B cell (primary cell): ENCODE results near the gene PRELID2. TPM values are rescaled to one million over a fixed set of nuclear protein-coding genes. Genes with fewer than 3 reads are reported as not detected.

ENCODE experiments used
- ATAC-seq: fragments of 200-7000 bp; cut with Tn5 transposase; one replicate; pipeline ENCODE4 v1.10.0; 2021; ENCODE audit warnings: low read depth, mild to moderate bottlenecking, moderate number of reproducible peaks, moderate library complexity
- CTCF ChIA-PET: fragments of 350-600 bp; sonication (Branson Sonifier 250); formaldehyde crosslinking; loops from one replicate; lab custom pipeline; 2021; ENCODE audit warnings: antibody characterized with exemption, inconsistent platforms; lab: Charles Lee
- POLR2A ChIA-PET: fragments of 350-600 bp; sonication (Branson Sonifier 250); formaldehyde crosslinking; loops from one replicate; lab custom pipeline; 2021; ENCODE audit warnings: antibody characterized with exemption; lab: Charles Lee
- DNase-seq: peaks from one replicate; pipeline ENCODE4 v3.0.0; 2013
- H2AFZ ChIP-seq: 2 replicates; pipeline ENCODE4 v1.6.1; 2012; ENCODE audit warnings: mild to moderate bottlenecking, low read depth, low read length; ENCODE audit not compliant: insufficient read depth, poor library complexity, severe bottlenecking
- H3K27ac ChIP-seq, 2 donors: 1 replicate in 1 of 2; 2 replicates in 1 of 2; pipeline ENCODE4 v1.5.1; 2012 to 2013; ENCODE audit warnings: low read length in 2 of 2, mild to moderate bottlenecking in 2 of 2, moderate library complexity in 1 of 2
- H3K27me3 ChIP-seq, 4 experiments: fragments of 200-600 bp in 1 of 4; sonication (generic) in 1 of 4; replicated peaks in 1 of 4; 1 replicate in 2 of 4; 2 replicates in 2 of 4; pipeline versions ENCODE4 v1.6.1 to v1.7.0; 2013 to 2016; ENCODE audit warnings: low read length in 3 of 4, mild to moderate bottlenecking in 2 of 4, mixed read lengths in 1 of 4, moderate library complexity in 1 of 4; ENCODE audit not compliant: insufficient read depth in 4 of 4, control insufficient read depth in 3 of 4; ENCODE audit errors: control extremely low read depth in 1 of 4
- H3K36me3 ChIP-seq, 2 experiments: replicated peaks in 1 of 2; 1 replicate in 1 of 2; 2 replicates in 1 of 2; pipeline versions ENCODE4 v1.6.1 to v1.7.1; 2013; ENCODE audit warnings: low read length in 1 of 2; ENCODE audit not compliant: insufficient read depth in 2 of 2, control insufficient read depth in 1 of 2; ENCODE audit errors: control extremely low read depth in 1 of 2, extremely low read depth in 1 of 2
- H3K4me1 ChIP-seq, 2 donors: fragments of 200-600 bp in 1 of 2; sonication (generic) in 1 of 2; 1 replicate in 1 of 2; 2 replicates in 1 of 2; pipeline versions ENCODE4 v1.5.1 to v1.6.1; 2013 to 2017; ENCODE audit warnings: low read length in 2 of 2; ENCODE audit not compliant: control insufficient read depth in 2 of 2, insufficient read depth in 2 of 2
- H3K4me2 ChIP-seq: replicated peaks from 2 replicates; pipeline ENCODE3; 2012; ENCODE audit warnings: mild to moderate bottlenecking, low read depth, low read length; ENCODE audit not compliant: poor library complexity, severe bottlenecking
- H3K4me3 ChIP-seq, 5 experiments: fragments of 200-600 bp in 1 of 5; sonication (generic) in 1 of 5; 1 replicate in 3 of 5; 2 replicates in 2 of 5; pipeline versions ENCODE4 v1.5.1 to v1.7.0; 2011 to 2016; ENCODE audit warnings: low read length in 4 of 5, mild to moderate bottlenecking in 4 of 5, low read depth in 2 of 5, control low read depth in 1 of 5, moderate library complexity in 1 of 5; ENCODE audit not compliant: insufficient read depth in 1 of 5; ENCODE audit errors: control extremely low read depth in 1 of 5, extremely low read depth in 1 of 5
- H3K79me2 ChIP-seq: fragments of 200-600 bp; sonication (generic); one replicate; pipeline ENCODE4 v1.6.0; 2016; ENCODE audit warnings: low read length; ENCODE audit not compliant: control insufficient read depth, insufficient read depth
- H3K9ac ChIP-seq: fragments of 200-600 bp; sonication (generic); 2 replicates; pipeline ENCODE4 v1.6.1; 2017; ENCODE audit warnings: mild to moderate bottlenecking, low read length, moderate library complexity
- H3K9me3 ChIP-seq, 3 donors: one replicate each; pipeline versions ENCODE4 v1.6.1 to v1.7.1; 2013; ENCODE audit warnings: low read length in 2 of 3; ENCODE audit not compliant: control insufficient read depth in 2 of 3, insufficient read depth in 1 of 3; ENCODE audit errors: control extremely low read depth in 1 of 3
- H4K20me1 ChIP-seq: 2 replicates; pipeline ENCODE4 v1.6.0; 2012; ENCODE audit warnings: mild to moderate bottlenecking, low read length; ENCODE audit not compliant: insufficient read depth, control insufficient read depth, poor library complexity, severe bottlenecking
- H3K27ac Mint-ChIP-seq: one replicate; pipeline ENCODE4 v1.8.0; 2021; ENCODE audit warnings: mixed read lengths
- H3K27me3 Mint-ChIP-seq: one replicate; pipeline ENCODE4 v1.8.0; 2021; ENCODE audit warnings: mixed read lengths
- H3K4me1 Mint-ChIP-seq: one replicate; pipeline ENCODE4 v1.8.0; 2021; ENCODE audit warnings: mixed read lengths
- H3K4me3 Mint-ChIP-seq: one replicate; pipeline ENCODE4 v1.8.0; 2021; ENCODE audit warnings: mixed read lengths
- H3K9me3 Mint-ChIP-seq: one replicate; pipeline ENCODE4 v1.8.0; 2022; ENCODE audit warnings: mixed read lengths; ENCODE audit not compliant: insufficient read depth
- EZH2 ChIP-seq: IDR thresholded peaks from 2 replicates; pipeline ENCODE4 v1.6.1; 2012; ENCODE audit warnings: borderline replicate concordance, low read depth, mild to moderate bottlenecking, moderate library complexity, low read length; ENCODE audit not compliant: insufficient read depth, poor library complexity, severe bottlenecking
- WGBS: methylation state at CpG from one replicate; pipeline ENCODE4 v1.1.5; 2013; ENCODE audit warnings: missing lambda C conversion rate; ENCODE audit not compliant: insufficient coverage; 5-methylcytosine and 5-hydroxymethylcytosine counted together
- intact Hi-C: fragments of 100-400 bp; cut with micrococcal nuclease; formaldehyde crosslinking; loops from one replicate; pipeline ENCODE4 v1.10.0; 2022
- polyA plus RNA-seq: library from polyadenylated mRNA; depleted of rRNA; stranded (reverse); fragments of >200 nt; gene quantifications from 2 replicates; pipeline ENCODE4 v1.2.3, GENCODE V29; 2012
- total RNA-seq, 2 donors: library from RNA; stranded (reverse); fragments of 120-200 nt in 1 of 2; gene quantifications; 1 replicate in 1 of 2; 2 replicates in 1 of 2; pipeline versions ENCODE4 v1.2.3 to v1.2.4, GENCODE V29; 2013 to 2022
- TF ChIP-seq, protein P1 (sequence below): fragments of 200-600 bp; IDR thresholded peaks from one replicate; pipeline ENCODE4 v1.8.0; 2022; ENCODE audit warnings: antibody characterized with exemption, mild to moderate bottlenecking

Gene PRELID2
- total and polyA plus RNA-seq, 2 donors (not counting 1 experiment from before 2014, with no cell fraction given) = 0.63 to 2.7 TPM

DNA sequence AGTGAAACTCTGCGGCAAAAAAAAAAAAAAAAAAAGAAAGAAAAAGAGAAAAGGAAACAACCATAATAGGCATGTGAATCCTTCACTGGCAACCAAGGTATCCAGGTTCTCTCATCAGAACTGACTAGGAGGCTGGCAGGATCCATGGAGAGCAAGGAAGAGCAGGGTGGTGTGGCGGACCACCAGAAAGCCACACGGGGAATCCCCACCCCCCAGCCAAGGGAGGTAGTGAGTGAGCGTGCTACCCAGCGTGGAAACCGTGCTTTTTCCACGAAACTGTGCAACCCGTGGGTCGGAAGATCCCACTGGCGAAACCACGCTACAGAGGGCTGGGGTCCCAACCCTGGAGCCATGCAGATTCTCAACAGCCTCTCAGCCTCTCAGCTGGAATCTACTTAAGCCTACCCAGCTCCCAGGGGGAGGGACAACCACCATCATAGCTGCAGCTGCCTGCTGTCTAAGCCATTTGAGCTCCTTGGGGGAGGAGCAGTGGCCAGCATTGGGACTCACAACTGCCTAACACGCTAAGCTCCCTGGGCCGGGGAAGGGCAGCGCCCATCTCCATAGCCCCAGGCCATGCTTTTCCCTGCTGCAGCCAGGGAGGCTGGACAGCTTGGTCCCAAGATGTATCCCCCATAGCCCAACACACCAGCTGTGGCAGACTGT lies 91.6 kb downstream of the PRELID2 start:
- Histone ChIP-seq H3K36me3 (no peaks in the 10 kb centered on the region), H3K27me3 (no peaks in the 10 kb centered on the region), H3K4me3 (no peak overlapping the region), H3K9me3 (peaks cover 0 to 12% (median 0%) of the 10 kb centered on the region in 3 donors), H3K4me2 (no peak overlapping the region), H3K9ac (no peak overlapping the region), H4K20me1 (no peaks in the 10 kb centered on the region), H2AFZ (no peak overlapping the region), H3K27ac (no peak overlapping the region), H3K4me1 (no peaks in the 10 kb centered on the region), H3K79me2 (no peaks in the 10 kb centered on the region)
- POLR2A ChIA-PET = no interaction called here
- intact Hi-C loops = no loop called here
- CTCF ChIA-PET = no interaction called here
- DNase-seq = no peak
- ATAC-seq = no peak
- TF ChIP-seq EZH2 = no peak
- TF ChIP-seq, protein P1, sequence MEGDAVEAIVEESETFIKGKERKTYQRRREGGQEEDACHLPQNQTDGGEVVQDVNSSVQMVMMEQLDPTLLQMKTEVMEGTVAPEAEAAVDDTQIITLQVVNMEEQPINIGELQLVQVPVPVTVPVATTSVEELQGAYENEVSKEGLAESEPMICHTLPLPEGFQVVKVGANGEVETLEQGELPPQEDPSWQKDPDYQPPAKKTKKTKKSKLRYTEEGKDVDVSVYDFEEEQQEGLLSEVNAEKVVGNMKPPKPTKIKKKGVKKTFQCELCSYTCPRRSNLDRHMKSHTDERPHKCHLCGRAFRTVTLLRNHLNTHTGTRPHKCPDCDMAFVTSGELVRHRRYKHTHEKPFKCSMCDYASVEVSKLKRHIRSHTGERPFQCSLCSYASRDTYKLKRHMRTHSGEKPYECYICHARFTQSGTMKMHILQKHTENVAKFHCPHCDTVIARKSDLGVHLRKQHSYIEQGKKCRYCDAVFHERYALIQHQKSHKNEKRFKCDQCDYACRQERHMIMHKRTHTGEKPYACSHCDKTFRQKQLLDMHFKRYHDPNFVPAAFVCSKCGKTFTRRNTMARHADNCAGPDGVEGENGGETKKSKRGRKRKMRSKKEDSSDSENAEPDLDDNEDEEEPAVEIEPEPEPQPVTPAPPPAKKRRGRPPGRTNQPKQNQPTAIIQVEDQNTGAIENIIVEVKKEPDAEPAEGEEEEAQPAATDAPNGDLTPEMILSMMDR = no peak
- Mint-ChIP-seq H3K4me1 (no peaks in the 10 kb centered on the region), H3K9me3 (peaks cover 8% of the 10 kb centered on the region), H3K4me3 (no peak overlapping the region), H3K27ac (no peak overlapping the region), H3K27me3 (no peaks in the 10 kb centered on the region)
- 98% methylated on average over 11 of the region's 14 CpGs for WGBS

- Histone ChIP-seq H3K27ac (no peak overlapping the region), H3K9ac (no peak overlapping the region), H3K36me3 (no peaks in the 10 kb centered on the region), H3K9me3 (peaks cover 0 to 12% (median 0%) of the 10 kb centered on the region in 3 donors), H3K79me2 (no peaks in the 10 kb centered on the region), H3K27me3 (no peaks in the 10 kb centered on the region), H3K4me2 (no peak overlapping the region), H4K20me1 (no peaks in the 10 kb centered on the region), H3K4me3 (no peak overlapping the region), H3K4me1 (no peaks in the 10 kb centered on the region), H2AFZ (no peak overlapping the region)
- Mint-ChIP-seq H3K9me3 (peaks cover 4% of the 10 kb centered on the region), H3K27me3 (no peaks in the 10 kb centered on the region), H3K27ac (no peak overlapping the region), H3K4me1 (no peaks in the 10 kb centered on the region), H3K4me3 (no peak overlapping the region)
- ChIA-PET POLR2A (no interaction called here), CTCF (no interaction called here)
- no peak for DNase-seq
- TF ChIP-seq, protein P1 = no peak
- TF ChIP-seq EZH2 = no peak
- ATAC-seq = no peak
- intact Hi-C loops = no loop called here
These were observed 95.3 kb downstream of the PRELID2 start for GRCh38 chr5:145739843-145740242.
